Measurements from ENCODE around the gene TEX48.

DNA sequence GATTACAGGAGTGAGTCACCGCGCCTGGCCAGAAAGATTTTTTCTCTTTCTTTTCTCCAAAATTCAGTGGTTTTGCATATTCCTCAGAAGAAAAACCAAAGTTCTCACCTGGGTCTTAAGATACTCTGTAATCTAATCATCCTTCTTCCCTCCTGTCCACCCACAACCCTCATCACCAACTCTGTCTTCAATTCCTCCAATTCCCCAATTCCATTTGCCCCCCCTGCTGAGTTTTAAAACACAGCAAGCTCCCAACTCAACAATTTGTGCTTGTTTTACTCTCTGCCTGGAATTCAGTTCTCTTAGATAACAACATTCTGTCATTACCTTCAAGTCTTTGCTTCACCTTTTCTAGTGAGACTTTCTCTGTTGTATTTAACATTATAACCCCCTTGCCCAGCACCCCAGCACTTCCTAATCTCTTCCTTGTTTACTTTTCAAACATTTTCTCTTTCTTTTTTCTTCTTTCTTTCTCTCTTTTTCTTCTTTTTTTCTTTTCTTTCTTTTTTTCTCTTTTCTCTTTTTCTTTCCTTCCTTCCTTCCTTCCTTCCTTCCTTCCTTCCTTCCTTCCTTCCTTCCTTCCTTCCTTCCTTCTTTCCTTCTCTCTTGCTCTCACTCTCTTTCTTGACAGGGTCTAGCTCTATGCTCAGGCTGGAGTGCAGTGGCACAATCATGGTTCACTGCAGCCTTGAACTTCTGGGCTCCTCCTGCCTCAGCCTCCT is 7.8 kb downstream of the TEX48 start:
- TF ChIP-seq NPAS2 (CRISPR knock-in tag; IDR thresholded peaks at IDR 0.05; ENCODE audit: borderline replicate concordance) (no peak), SREBF2 (IDR thresholded peaks at IDR 0.05) (no peak), PHF8 (IDR thresholded peaks at IDR 0.05; ENCODE audit: borderline replicate concordance, low read depth) (no peak), CHD2 (IDR thresholded peaks at IDR 0.05; ENCODE audit: low read length, partially characterized antibody) (no peak), EP300 (IDR thresholded peaks at IDR 0.05) (no peak), POLR2A (IDR thresholded peaks at IDR 0.05; ENCODE audit: low read length) (no peak), RAD21 (conservative IDR thresholded peaks at IDR 0.05 in 1 of 2, IDR thresholded peaks at IDR 0.05 in 1 of 2) (no peak), JUN (IDR thresholded peaks at IDR 0.05) (no peak), ZNF302 (CRISPR knock-in tag; IDR thresholded peaks at IDR 0.05) (no peak), ZSCAN20 (CRISPR knock-in tag; IDR thresholded peaks at IDR 0.05) (no peak)
- TF ChIP-seq, protein P1, sequence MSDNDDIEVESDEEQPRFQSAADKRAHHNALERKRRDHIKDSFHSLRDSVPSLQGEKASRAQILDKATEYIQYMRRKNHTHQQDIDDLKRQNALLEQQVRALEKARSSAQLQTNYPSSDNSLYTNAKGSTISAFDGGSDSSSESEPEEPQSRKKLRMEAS (IDR thresholded peaks at IDR 0.05), result no peak
- TF ChIP-seq, protein P2, sequence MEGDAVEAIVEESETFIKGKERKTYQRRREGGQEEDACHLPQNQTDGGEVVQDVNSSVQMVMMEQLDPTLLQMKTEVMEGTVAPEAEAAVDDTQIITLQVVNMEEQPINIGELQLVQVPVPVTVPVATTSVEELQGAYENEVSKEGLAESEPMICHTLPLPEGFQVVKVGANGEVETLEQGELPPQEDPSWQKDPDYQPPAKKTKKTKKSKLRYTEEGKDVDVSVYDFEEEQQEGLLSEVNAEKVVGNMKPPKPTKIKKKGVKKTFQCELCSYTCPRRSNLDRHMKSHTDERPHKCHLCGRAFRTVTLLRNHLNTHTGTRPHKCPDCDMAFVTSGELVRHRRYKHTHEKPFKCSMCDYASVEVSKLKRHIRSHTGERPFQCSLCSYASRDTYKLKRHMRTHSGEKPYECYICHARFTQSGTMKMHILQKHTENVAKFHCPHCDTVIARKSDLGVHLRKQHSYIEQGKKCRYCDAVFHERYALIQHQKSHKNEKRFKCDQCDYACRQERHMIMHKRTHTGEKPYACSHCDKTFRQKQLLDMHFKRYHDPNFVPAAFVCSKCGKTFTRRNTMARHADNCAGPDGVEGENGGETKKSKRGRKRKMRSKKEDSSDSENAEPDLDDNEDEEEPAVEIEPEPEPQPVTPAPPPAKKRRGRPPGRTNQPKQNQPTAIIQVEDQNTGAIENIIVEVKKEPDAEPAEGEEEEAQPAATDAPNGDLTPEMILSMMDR (IDR thresholded peaks at IDR 0.05), result no peak
- TF ChIP-seq, protein P3, sequence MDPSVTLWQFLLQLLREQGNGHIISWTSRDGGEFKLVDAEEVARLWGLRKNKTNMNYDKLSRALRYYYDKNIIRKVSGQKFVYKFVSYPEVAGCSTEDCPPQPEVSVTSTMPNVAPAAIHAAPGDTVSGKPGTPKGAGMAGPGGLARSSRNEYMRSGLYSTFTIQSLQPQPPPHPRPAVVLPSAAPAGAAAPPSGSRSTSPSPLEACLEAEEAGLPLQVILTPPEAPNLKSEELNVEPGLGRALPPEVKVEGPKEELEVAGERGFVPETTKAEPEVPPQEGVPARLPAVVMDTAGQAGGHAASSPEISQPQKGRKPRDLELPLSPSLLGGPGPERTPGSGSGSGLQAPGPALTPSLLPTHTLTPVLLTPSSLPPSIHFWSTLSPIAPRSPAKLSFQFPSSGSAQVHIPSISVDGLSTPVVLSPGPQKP (IDR thresholded peaks at IDR 0.05; ENCODE audit: low read depth, low read length), result no peak
- TF ChIP-seq, protein P4, sequence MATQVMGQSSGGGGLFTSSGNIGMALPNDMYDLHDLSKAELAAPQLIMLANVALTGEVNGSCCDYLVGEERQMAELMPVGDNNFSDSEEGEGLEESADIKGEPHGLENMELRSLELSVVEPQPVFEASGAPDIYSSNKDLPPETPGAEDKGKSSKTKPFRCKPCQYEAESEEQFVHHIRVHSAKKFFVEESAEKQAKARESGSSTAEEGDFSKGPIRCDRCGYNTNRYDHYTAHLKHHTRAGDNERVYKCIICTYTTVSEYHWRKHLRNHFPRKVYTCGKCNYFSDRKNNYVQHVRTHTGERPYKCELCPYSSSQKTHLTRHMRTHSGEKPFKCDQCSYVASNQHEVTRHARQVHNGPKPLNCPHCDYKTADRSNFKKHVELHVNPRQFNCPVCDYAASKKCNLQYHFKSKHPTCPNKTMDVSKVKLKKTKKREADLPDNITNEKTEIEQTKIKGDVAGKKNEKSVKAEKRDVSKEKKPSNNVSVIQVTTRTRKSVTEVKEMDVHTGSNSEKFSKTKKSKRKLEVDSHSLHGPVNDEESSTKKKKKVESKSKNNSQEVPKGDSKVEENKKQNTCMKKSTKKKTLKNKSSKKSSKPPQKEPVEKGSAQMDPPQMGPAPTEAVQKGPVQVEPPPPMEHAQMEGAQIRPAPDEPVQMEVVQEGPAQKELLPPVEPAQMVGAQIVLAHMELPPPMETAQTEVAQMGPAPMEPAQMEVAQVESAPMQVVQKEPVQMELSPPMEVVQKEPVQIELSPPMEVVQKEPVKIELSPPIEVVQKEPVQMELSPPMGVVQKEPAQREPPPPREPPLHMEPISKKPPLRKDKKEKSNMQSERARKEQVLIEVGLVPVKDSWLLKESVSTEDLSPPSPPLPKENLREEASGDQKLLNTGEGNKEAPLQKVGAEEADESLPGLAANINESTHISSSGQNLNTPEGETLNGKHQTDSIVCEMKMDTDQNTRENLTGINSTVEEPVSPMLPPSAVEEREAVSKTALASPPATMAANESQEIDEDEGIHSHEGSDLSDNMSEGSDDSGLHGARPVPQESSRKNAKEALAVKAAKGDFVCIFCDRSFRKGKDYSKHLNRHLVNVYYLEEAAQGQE (IDR thresholded peaks at IDR 0.05), result no peak

Data from A549 (cell line).